Measurements from ENCODE around the gene MAPK10.

DNA sequence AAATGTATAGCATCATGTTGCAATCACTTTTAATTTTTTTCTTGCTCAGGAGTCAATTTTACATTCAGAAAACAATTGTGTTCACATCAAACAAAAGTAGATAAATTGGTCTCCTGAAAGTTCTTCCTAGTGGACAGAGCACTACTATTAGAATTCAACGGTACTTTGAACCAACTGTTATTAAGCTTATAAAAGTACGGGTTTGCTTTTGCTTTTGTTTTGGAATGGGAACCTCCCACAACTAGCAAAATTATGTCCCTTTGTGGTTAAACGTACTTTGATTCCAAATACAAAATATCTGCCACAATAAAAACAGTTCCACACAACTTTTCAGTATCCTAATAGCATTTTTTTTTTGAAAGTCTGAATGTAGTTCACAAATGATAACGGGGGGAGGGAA lies 8.6 kb upstream of the MAPK10 start:
- TF ChIP-seq, protein P1, sequence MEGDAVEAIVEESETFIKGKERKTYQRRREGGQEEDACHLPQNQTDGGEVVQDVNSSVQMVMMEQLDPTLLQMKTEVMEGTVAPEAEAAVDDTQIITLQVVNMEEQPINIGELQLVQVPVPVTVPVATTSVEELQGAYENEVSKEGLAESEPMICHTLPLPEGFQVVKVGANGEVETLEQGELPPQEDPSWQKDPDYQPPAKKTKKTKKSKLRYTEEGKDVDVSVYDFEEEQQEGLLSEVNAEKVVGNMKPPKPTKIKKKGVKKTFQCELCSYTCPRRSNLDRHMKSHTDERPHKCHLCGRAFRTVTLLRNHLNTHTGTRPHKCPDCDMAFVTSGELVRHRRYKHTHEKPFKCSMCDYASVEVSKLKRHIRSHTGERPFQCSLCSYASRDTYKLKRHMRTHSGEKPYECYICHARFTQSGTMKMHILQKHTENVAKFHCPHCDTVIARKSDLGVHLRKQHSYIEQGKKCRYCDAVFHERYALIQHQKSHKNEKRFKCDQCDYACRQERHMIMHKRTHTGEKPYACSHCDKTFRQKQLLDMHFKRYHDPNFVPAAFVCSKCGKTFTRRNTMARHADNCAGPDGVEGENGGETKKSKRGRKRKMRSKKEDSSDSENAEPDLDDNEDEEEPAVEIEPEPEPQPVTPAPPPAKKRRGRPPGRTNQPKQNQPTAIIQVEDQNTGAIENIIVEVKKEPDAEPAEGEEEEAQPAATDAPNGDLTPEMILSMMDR (conservative IDR thresholded peaks at IDR 0.05; ENCODE audit: low read depth, low read length): no peak
- no peak for TF ChIP-seq EZH2phosphoT487 (IDR thresholded peaks at IDR 0.05; ENCODE audit: borderline replicate concordance, low read length)

Measured in PC-3 (cell line).